Frontal cortex (tissue), 4 donors: ENCODE results near the gene TSPEAR. TPM values are rescaled to one million over a fixed set of nuclear protein-coding genes. Genes with fewer than 3 reads are reported as not detected.

Experiments used
- DNase-seq, 2 donors: peaks; one replicate each; pipeline ENCODE4 v3.0.0; 2012; ENCODE audit warnings: low spot score in 2 of 2
- FAIRE-seq: peaks from 2 replicates; lab custom pipeline; 2012; peaks lifted over from hg19 to GRCh38; lab: Jason Lieb, UNC
- small RNA-seq: library from RNA; depleted of rRNA; stranded (forward); fragments of <200 nt; gene quantifications from one replicate; pipeline ENCODE3, GENCODE V24; 2014
- total RNA-seq: library from RNA; depleted of rRNA; stranded (reverse); fragments of >200 nt; gene quantifications from one replicate; pipeline ENCODE4 v1.2.3, GENCODE V29; 2014
- donor health status: control.
- donor health status: control.
- donor health status: control.

The TSPEAR gene
- total RNA-seq, 1 donor from 2014 or later: not detected

- DNase-seq (no peak), FAIRE-seq (no peak)
These were observed 260.4 kb downstream of the TSPEAR start for GRCh38 chr21:44450999-44451398.

DNA sequence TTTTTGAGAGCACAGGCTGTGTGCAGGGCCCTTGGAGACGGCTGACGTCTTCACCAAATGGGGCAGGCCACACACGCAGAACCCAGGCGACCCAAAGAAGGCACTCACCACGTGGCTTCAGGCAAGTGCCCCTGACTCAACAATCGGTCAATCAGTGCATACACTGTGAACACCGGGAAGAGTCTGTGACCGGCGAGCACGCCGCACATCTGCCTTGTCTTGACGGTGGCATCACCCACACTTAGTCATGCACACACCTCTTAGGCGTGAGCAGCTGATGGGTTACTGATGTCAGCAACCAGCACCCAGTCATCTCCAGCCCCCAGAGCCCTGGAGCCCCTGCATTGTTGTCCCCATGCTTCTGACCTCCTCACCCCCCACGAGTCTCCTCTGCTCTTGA, 261.0 kb downstream of the TSPEAR start:
- no peak for FAIRE-seq
- no peak for DNase-seq

- no peak for FAIRE-seq
- DNase-seq: no peak
These were observed 261.7 kb downstream of the TSPEAR start for GRCh38 chr21:44449473-44450363.

GRCh38 chr21:44448651-44449131, 262.7 kb downstream of the TSPEAR start:
- no peak for FAIRE-seq

More at GRCh38 chr21:44448651-44449131, 262.7 kb downstream of the TSPEAR start:
- no peak for DNase-seq

Small RNAs within 50 kb of the gene (small RNA-seq; reads per million reads assigned to genes)
- gene KRTAP12-6P: not detected

Other genes starting within 250 kb of the TSPEAR start
- gene KRTAP10-1, start 171.4 kb downstream of the TSPEAR start, total RNA-seq: not detected
- not detected for gene KRTAP10-2, start 160.1 kb downstream of the TSPEAR start, total RNA-seq
- gene KRTAP10-3, start 152.8 kb downstream of the TSPEAR start, total RNA-seq: not detected
- gene KRTAP10-4, start 137.8 kb downstream of the TSPEAR start, total RNA-seq: not detected
- not detected for gene KRTAP10-5, start 131.0 kb downstream of the TSPEAR start, total RNA-seq
- gene KRTAP10-6, start 119.1 kb downstream of the TSPEAR start, total RNA-seq: not detected
- gene KRTAP10-7, start 111.0 kb downstream of the TSPEAR start, total RNA-seq: not detected
- not detected for gene KRTAP10-8, start 99.5 kb downstream of the TSPEAR start, total RNA-seq
- gene KRTAP10-9, start 84.5 kb downstream of the TSPEAR start, total RNA-seq: not detected
- gene KRTAP10-10, start 74.2 kb downstream of the TSPEAR start, total RNA-seq: not detected
- gene KRTAP10-11, start 65.2 kb downstream of the TSPEAR start, total RNA-seq: not detected
- not detected for gene KRTAP12-4, start 56.9 kb downstream of the TSPEAR start, total RNA-seq
- gene KRTAP12-3, start 53.6 kb downstream of the TSPEAR start, total RNA-seq: not detected
- gene KRTAP12-2, start 44.6 kb downstream of the TSPEAR start, total RNA-seq: not detected
- not detected for gene KRTAP12-1, start 29.4 kb downstream of the TSPEAR start, total RNA-seq
- gene KRTAP10-12, start 14.4 kb downstream of the TSPEAR start, total RNA-seq: not detected
- gene UBE2G2, start 90.2 kb upstream of the TSPEAR start, total RNA-seq: 39.9 TPM
- 63.2 TPM for gene SUMO3, start 106.5 kb upstream of the TSPEAR start, total RNA-seq
- gene PTTG1IP, start 162.1 kb upstream of the TSPEAR start, total RNA-seq: 72.2 TPM
- gene ITGB2, start 209.3 kb upstream of the TSPEAR start, total RNA-seq: 4.9 TPM
- gene SLX9, start 228.5 kb upstream of the TSPEAR start, total RNA-seq: 7.3 TPM